GM19324 (cell line): ENCODE data around the gene ZNF568.

Experiments
- ATAC-seq: cut with Tn5 transposase; IDR thresholded peaks from one replicate; pipeline ENCODE4 v1.9.1; 2021; ENCODE audit warnings: mild to moderate bottlenecking, moderate library complexity; ENCODE audit not compliant: unreplicated experiment, low FRiP score

The ZNF568 gene

DNA sequence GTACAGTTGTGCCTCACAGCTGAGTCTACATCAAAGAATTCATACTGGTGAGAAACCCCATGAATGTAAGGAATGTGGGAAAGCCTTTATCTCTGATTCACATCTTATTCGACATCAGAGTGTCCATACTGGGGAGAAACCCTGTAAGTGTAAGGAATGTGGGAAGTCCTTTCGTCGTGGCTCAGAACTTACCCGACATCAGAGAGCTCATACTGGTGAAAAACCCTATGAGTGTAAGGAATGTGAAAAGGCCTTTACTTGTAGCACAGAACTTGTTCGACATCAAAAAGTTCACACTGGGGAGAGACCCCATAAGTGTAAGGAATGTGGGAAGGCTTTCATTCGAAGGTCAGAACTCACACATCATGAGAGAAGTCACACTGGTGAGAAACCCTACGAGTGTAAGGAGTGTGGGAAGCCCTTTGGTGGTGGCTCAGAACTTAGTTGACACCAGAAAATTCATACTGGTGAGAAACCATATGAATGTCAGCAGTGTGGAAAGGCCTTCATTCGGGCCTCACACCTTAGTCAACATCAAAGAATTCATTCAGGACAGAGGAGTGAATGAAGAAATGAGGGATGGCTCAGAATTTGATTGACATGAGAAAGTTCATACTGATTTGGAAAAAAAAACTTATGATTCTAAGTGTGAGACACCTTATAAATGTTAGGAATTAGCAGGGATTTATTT is 81.2 kb downstream of the ZNF568 start:
- ATAC-seq = no peak

DNA sequence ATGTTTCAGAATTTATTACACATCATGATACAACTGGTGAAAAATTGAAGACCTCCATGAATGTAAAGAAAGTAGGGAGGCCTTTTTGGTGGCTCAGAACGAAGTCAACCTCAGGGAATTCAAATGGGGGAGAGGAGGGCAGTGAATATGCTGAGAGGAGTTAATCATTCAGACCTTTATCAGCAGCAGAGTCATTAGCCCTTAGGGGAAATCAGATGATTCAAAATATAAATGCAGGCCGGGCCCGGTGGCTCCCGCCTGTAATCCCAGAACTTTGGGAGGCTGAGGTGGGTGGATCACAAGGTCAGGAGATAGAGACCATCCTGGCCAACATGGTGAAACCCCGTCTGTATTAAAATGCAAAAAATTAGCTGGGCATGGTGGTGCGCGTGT is 81.7 kb downstream of the ZNF568 start:
- no peak for ATAC-seq

DNA sequence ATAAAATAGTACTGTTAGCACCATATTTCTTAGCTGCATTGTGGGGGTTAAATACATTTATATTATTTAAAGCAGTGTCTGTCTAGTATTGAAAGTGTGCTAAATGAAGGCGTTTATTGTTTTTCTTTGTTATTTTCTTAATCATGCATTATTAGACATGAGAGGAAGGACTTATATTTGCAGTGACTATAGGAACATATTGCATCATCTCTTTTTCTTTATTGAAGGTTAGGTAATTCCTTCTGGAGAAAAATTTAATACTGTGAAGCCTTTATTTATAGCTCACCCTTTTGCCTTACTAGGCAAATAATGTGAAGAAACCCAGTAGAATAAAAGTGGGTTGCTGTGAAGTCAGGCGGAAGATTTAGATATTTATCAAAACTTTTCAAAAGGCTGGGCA is 83.2 kb downstream of the ZNF568 start:
- no peak for ATAC-seq

DNA sequence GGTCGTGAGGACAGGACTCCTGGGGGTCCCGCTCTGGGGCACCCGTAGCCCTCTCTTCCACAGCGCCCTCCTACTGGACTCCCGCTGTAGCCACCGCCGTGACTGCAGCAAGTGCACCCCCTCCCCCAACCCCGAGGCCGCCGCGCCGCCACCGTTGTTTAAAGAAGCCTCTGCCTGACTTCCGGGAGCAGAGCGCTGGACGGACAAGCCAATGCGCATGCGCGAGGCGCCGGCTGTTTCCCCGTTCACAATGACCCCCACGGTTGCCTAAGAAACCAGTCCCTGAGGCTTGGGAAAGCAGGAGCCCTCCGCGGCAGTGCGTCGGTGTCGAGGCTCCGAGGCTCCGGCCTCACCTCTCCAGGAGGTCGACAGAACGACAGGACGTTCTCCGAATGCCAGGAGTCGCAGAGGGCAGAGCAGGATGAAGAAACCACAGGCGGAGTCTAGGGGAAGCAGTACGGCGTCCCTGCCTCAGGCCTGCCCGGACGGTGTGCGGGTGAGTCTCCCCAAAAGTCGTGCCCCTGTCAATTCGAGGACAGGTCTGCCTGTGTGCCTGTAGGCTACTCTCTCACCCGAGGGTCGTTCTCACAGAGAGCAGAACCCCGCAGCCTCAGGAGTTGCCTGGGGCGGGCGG is 91.6 kb downstream of the ZNF568 start:
- no peak for ATAC-seq

DNA sequence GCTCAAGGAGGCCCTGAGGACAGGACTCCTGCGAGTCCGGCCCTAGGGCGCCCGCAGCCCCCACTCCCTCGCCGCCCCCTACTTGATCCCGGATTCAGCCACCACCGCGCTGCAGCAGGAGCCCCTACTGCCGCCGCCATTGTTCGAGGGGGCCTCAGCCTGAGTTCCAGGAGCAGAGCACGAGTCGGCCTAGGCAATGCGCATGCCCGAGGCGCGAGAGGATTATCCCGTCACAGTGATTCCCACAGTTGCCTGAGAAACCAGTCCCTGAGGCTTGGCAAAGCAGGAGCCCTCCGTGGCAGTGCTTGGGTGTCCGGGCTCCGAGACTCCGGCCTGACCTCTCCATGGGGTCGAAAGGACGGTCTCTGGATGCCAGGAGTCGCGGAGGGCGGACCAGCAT is 93.7 kb downstream of the ZNF568 start:
- no peak for ATAC-seq

DNA sequence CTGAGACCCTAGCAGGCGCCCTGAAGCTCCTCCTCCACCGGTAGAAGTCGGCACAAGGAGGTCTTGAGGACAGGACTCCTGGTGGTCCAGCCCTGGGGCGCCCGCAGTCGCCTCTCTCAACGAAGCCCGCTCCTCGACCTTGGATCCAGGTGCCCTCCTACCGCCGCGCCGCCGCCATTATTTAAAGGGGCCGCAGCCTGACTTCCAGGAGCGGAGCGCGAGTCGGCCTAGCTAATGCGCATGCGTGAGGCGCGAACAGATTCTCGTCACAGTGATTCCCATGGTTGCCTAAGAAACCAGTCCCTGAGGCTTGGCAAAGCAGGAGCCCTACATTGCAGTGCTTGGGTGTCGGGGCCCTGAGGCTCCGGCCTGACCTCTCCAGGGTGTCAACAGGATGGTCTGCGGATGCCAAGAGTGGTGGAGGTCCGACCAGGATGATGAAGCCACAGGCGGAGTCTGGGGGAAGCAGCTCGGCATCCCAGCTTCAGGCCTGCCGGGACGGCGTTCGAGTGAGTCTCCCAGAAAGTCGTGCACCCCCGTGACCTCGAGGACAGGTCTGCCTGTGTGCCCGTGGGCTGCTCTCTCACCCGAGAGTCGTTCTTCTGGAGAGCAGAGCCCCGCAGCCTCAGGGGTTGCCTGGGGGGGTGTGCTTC is 96.1 kb downstream of the ZNF568 start:
- no peak for ATAC-seq

DNA sequence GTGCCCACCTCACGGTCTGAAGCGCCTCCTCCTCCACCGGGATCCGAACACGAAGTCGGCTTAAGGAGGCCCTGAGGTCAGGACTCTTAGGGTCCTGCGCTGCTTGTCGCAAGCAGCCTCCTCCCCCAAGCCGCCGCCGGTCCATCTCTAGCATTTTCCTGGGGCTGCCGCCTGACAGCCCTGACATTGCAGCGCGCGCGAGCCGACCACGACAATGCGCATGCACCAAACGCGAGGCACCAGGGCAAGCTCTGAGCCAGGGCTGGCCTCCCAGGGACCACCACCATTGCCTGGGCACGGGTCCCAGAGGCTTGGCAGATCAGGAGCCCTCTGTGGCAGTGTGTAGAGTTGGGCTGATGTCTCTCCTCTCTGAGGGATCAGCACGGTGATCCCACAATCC is 98.3 kb downstream of the ZNF568 start:
- ATAC-seq = no peak

DNA sequence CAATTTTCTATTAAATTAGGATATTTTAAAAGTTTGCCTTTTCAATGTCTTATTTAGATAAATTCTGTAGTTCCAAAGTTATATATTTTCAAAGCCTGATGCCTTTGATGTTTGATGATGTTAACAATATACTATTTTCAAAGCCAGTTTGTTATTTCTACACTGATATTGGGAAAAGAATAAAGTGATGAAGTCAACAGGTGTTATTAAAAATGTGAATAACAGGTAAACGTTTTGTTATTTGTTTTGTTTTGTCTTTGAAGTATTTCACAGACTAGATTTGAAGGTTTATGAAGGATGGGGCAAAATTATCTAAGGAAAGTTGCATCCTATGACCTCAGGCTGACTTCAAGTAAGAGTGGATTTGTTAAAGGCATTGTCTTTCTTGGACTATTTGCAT is 129.0 kb downstream of the ZNF568 start:
- ATAC-seq = no peak
